ENCODE measurements around the gene MAFG.

DNA sequence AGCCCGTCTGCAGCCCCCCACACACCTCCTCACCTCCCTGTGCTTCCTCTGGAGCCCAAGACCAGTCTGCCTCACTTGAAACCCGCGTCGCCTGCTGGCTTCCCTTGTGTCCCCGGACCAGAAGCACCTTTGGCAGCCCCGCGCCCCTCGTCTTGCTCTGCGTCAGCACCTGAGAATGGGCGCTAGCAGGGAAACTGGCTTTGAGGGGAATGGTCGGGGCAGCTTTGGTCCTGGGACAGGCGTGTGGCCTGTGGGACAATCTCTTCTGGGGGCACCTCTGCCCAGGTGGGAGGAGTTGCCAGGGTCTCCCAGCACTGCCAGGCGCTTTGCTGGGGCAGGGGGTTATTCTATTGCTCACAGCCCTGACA lies 3.6 kb upstream of the MAFG start:
- TF ChIP-seq, protein P1, sequence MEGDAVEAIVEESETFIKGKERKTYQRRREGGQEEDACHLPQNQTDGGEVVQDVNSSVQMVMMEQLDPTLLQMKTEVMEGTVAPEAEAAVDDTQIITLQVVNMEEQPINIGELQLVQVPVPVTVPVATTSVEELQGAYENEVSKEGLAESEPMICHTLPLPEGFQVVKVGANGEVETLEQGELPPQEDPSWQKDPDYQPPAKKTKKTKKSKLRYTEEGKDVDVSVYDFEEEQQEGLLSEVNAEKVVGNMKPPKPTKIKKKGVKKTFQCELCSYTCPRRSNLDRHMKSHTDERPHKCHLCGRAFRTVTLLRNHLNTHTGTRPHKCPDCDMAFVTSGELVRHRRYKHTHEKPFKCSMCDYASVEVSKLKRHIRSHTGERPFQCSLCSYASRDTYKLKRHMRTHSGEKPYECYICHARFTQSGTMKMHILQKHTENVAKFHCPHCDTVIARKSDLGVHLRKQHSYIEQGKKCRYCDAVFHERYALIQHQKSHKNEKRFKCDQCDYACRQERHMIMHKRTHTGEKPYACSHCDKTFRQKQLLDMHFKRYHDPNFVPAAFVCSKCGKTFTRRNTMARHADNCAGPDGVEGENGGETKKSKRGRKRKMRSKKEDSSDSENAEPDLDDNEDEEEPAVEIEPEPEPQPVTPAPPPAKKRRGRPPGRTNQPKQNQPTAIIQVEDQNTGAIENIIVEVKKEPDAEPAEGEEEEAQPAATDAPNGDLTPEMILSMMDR (IDR thresholded peaks at IDR 0.05; ENCODE audit: poor library complexity, severe bottlenecking), result no peak
- TF ChIP-seq SMC3 (conservative IDR thresholded peaks at IDR 0.05; ENCODE audit: poor library complexity), result no peak
- no peak for TF ChIP-seq MXI1 (conservative IDR thresholded peaks at IDR 0.05; ENCODE audit: poor library complexity, severe bottlenecking)
- TF ChIP-seq REST (IDR thresholded peaks at IDR 0.05; ENCODE audit: borderline replicate concordance), result no peak
- no peak for TF ChIP-seq POLR2AphosphoS5 (IDR thresholded peaks at IDR 0.05)
- no peak for TF ChIP-seq TAF1 (IDR thresholded peaks at IDR 0.05; ENCODE audit: low read depth)
- TF ChIP-seq EZH2 (IDR thresholded peaks at IDR 0.05; ENCODE audit: borderline replicate concordance, insufficient read depth, low read length, poor library complexity, severe bottlenecking), result no peak
